GM18907 (cell line): ENCODE data around the gene NWD2.
A peak's percentile ranks its signal among the peaks of the same experiment; 100 is the strongest.
"Not testable (repeated sequence)": the region's sequence is repeated elsewhere in the genome, so short reads cannot be mapped to it uniquely, and the experiment has no call there.

Experiments
- ATAC-seq: cut with Tn5 transposase; IDR thresholded peaks from one replicate; pipeline ENCODE4 v1.9.1; 2021; ENCODE audit warnings: mild to moderate bottlenecking, moderate library complexity; ENCODE audit not compliant: unreplicated experiment

NWD2 gene

GRCh38 chr4:37392521-37393255, 148.1 kb downstream of the NWD2 start:
- ATAC-seq, result no peak

DNA sequence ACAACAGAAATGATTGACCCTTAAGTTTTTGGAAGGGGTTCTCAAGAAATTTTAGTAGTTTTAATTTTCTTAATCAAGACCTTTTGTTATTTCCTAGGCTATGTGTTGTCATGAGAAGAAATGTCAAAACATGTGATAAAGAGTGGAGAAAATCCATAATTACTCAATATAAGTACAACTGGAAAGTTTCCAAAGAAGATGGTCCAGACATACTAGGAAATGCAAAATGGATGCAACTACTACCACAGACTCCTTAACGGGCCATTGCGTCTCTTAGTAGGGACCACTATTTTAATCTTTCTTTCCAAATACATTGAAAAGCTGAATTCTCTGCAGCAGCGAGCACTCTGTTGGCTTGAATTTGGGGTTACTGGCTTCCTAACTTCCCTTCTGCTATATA, 148.8 kb downstream of the NWD2 start:
- ATAC-seq, result no peak

DNA sequence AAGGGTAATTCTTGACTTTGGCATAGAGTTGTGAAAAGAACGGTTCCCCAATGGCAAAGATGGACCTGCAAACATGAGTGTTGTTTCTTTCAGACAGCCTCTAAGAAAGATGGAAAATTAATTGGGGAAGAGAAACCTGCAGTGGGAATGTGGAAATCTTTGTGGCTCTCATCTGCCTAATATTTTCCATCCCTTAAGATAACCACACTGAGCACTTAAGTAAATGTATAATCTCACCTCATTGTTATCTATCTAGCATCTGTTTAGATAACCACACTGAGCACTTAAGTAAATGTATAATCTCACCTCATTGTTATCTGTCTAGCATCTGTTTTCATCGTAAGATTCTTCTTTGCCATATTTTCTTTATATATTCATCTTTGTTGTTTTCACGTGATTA, 149.3 kb downstream of the NWD2 start:
- peak; percentile 79 for ATAC-seq

DNA sequence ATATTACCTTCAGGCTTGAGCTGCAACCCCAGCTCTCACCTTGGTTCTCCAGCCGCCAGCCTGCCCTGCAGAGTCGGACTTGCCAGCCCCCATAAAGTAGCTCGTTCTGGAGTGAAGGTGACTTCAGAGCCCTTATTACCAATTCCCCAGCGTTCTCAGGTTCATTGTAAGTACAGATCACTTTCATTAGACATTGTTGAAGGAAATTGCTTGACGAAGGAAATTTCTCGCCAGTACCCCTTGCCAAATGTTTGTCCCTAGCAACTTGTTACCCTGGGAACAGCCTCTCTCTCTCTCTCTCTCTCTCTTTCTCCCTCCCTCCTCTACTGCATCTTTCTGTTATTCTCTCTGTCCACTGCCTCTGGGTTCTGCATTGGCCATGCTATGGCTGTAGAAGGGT, 153.0 kb downstream of the NWD2 start:
- no peak for ATAC-seq

DNA sequence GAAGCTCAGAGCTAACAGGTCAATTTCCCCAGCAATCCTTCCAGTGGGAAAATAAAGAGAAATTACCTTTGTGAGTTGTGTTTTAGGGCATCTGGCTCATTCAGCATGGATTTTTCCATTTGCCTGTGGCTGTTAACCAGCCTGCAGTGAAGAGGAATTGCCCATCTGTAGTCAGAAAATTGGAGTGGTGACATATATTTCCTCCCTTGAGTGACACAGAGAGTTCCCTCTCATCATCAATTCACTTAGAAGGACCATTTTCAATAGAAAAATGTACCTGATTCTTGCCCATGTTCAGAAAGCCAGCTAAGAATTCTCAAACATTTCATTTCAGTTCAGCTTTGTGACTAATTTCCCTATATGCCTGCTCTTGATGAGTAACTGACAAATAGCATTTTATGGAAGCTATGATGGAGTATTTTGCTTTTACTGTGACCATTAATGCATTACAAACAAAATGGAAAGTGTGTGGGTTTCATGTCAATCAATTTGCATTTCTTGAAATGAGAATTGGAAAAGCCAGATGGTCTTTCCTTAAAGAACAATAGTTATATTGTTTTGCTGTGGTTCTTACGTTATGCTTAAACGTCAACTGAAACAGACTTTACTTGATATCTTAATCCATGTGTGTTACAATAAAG, 155.8 kb downstream of the NWD2 start:
- peak; percentile 90 for ATAC-seq

- not testable (repeated sequence) for ATAC-seq
These were observed 163.6 kb downstream of the NWD2 start for GRCh38 chr4:37407938-37408826.

DNA sequence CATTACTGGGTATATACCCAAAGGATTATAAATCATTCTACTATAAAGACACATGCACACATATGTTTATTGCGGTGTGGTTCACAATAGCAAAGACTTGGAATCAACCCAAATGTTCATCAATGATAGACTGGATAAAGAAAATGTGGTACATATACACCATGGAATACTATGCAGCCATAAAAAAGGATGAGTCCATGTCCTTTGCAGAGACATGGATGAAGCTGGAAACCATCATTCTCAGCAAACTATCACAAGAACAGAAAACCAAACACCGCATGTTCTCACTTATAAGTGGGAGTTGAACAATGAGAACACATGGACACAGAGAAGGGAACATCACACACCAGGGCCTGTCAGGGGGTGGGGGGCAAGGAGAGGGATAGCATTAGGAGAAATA, 169.1 kb downstream of the NWD2 start:
- not testable (repeated sequence) for ATAC-seq

DNA sequence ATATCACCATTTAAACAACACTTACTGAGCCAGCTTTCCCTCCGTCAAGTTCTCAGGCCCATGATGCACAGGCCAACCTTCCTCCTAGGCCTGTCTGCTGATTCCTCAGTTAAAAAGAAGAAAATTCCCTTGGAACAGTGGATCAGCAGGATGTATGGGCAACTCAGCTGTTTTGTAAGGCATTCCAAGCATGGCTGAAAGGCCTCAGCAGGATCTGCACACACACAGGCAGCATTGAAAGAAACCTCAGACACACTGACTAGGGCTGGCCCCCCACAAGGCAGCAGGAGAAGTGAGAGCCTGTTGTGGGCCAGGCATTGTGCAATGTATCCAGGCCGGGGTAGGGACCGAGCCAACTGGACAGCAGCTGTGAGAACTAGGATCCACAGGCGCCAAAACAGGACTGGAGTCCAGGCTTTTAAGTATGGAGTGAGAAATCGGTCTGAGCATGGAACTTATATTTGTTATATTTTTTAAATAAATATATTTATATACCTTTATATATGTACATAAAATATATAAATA, 171.4 kb downstream of the NWD2 start:
- ATAC-seq, result no peak

DNA sequence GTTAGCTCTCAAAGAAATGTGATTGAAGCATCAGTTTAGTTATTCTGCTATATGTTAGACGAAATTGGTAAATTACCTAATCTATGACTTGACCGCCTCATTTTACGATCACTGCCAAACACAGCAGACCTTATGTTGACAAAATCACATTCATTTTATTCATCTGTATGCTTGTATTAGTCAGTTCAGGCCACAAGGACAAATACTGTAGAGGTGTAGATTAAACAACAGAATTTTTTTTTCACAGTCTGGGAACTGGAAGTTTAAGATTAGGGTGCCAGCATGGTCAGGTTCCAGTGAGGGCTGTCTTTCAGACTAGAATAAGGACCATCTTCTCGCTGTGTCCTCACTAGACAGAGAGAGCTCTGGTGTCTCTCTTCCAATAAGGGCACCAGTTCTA, 177.1 kb downstream of the NWD2 start:
- no peak for ATAC-seq

DNA sequence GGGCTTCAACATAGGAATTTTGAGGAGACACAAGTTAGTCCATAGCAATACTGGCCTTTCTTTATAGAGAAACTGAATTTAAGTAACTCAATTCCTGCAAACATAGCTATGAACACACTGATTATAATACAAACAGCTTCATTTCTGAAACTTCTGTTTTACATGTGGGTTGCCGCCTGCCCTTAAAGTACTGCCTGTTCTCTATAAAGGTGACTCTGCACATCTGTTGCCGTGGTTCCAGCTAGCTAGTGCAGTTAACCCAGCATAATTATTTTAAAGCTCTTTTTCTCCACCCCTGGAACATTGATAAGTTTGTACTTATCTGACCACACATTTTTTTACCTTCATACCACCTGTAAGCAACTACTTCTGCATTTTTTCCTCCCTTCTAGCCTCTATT, 177.6 kb downstream of the NWD2 start:
- ATAC-seq, result peak; percentile 55

GRCh38 chr4:37422638-37423037, 178.1 kb downstream of the NWD2 start:
- ATAC-seq, result no peak

DNA sequence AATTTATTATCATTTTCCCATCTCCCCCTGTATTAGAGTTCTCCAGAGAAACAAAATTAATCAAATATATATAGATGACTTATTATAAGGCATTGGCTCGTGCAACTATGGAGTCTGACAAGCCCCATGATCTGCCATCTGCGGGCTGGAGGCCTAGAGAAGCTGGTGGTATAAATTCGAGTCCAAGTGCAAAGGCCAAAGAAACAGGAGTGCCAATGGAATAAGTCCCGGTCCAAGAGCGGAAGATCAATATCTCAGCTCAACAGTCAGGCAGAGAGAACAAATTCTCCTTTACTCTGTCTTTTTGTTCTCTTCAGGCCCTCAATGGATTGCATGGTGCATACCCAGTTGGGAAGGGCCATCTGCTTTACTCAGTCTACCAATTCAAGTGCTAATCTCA, 178.8 kb downstream of the NWD2 start:
- no peak for ATAC-seq

GRCh38 chr4:37424753-37425152, 180.2 kb downstream of the NWD2 start:
- no peak for ATAC-seq

DNA sequence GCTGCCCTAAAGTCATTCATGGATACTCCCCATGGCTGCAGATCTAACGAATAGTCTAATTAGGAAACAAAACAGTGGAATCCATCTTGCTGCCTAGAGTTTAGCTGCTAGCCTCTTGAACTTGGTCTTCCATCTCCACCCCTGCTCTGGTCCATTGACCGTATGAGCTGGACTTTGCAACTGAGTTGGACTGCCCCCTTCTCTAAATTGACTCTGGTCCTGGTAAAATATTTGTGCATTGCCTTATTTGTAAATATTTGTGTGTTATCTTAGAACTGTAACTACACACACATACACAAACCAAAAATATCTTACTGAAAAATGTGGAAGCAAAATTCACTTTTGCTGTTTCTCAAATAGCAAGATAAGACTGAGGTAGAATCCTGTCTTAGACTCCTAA, 181.3 kb downstream of the NWD2 start:
- ATAC-seq, result no peak

GRCh38 chr4:37427193-37427592, 182.7 kb downstream of the NWD2 start:
- ATAC-seq, result no peak

DNA sequence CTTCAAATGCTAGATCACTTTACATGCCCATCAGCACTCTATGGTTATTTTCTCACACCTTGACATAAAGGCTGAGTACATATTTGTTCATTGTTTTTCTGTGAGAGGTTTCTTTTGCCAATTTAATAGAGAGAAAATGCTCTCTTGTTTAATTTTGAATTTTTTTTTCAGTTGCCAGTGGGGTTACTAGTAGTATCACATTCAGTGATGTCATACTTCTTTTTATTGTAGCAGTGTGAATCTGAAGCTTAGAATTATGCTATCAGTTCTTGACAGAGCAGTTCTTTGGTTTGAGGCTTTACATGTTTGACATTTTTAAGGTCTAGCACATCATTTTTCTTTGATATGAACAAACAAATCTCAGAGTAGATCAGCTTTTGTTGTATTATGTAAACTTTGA, 185.4 kb downstream of the NWD2 start:
- no peak for ATAC-seq

DNA sequence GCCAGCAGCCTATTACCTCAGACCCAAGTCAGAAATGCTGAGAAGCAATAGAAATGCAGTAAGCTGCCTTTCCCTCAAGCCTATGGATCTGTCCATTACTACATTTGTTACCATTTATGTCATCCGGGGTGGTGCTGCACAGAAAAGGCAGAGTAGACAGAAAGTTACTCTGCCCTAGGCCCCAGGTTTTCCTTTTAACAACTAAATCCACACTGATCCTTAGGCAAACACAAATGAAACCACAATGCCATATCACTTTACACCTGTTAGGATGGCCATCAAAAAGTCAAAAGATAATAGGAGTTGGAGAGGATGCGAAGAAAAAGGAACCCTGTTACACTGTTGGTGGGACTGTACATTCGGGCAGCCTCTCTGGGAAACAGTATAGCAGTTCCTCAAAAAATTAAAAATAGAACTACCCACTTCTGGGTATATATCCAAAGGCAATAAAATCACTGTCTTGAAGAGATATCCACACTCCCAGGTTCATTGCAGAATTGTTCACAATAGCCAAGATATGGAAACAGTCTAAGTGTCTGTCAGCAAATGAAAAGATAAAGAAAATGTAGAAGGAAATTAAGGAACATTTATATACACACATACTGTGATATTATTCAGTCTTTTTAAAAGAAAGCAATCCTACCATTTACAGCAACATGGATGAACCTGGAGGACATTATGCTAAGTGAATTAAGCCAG, 186.3 kb downstream of the NWD2 start:
- no peak for ATAC-seq

DNA sequence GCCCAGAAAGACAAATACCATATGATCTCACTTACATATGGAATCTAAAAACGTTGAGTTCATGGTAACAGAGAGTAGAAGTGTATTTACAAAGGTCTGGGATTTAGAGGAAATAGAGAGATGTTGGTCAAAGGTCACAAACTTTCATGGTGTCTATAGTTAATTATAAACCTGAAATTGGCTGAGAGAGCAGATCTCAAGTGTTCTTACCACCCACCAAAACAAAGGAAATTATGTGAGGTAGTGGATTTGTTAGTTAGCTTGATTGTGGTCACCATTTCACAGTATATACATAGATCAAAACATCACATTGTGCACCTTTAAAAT, 186.8 kb downstream of the NWD2 start:
- peak; percentile 82 for ATAC-seq

- no peak for ATAC-seq
These were observed 189.9 kb downstream of the NWD2 start for GRCh38 chr4:37434469-37434868.

DNA sequence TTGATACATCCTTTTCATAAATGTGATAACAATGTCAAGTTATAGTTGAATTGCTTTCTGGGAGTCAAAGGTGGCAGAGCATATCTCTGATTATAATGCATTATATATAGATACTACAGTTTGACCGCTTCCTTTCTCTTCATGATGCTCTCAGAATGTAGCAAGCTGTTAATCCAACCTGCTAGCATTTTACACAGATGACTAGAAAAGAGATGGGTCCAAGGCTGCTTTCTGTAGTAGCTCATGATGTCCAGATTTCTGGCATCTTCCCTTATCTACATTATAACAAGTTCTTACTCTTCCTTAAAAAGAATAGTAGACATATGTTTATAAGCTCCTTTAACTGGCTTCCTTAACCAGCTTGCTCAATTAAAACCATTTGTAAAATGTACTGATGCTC, 192.0 kb downstream of the NWD2 start:
- ATAC-seq, result no peak

DNA sequence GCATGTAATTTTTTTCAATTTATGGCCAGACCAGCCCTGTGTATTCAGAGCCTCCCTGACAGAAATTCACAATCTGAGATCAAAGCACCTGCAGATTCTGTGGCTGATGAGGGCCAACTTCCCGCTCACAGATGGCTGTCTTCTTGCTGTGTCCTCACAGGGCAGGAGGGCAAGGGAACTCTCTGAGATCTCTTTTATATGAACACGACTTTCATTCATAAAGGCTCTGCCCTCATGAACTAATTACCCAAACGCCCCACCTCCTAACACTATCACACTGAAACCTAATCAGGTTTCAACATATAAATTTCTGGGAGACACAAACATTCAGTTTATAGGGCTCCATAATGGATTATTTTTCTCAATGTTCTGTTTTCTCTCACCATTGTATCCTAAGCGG, 192.6 kb downstream of the NWD2 start:
- no peak for ATAC-seq
